OCI-LY7 (cell line): ENCODE data around the gene SPATA2L. TPM values are rescaled to one million over a fixed set of nuclear protein-coding genes. Genes with fewer than 3 reads are reported as not detected.
"Not testable (repeated sequence)": the region's sequence is repeated elsewhere in the genome, so short reads cannot be mapped to it uniquely, and the experiment has no call there.

Source experiments
- BruUV-seq: library from RNA; stranded (reverse); fragments of 400-500 nt; replicated peaks from 2 replicates; lab custom pipeline; 2021; lab: Mats Ljungman, UMichigan
- CTCF ChIA-PET: fragments of 300-600 bp; sonication (Branson Sonifier 250); formaldehyde crosslinking; loops from one replicate; lab custom pipeline; 2022; ENCODE audit warnings: antibody characterized with exemption; ENCODE audit not compliant: unreplicated experiment; lab: Charles Lee
- POLR2A ChIA-PET: fragments of 300-600 bp; sonication (Branson Sonifier 250); formaldehyde crosslinking; loops from one replicate; lab custom pipeline; 2022; ENCODE audit warnings: antibody characterized with exemption; lab: Charles Lee
- DNase-seq: peaks from one replicate; pipeline ENCODE4 v3.0.0-alpha.2; 2015; ENCODE audit warnings: low spot score
- H2AFZ ChIP-seq: fragments of 200-600 bp; sonication (generic), shearing (Covaris generic); 2 replicates; pipeline ENCODE4 v1.6.1; 2014; ENCODE audit warnings: mild to moderate bottlenecking, antibody characterized with exemption, low read length, moderate library complexity
- H3K27ac ChIP-seq: fragments of 200-600 bp; sonication (generic); 2 replicates; pipeline ENCODE4 v1.5.1; 2014; ENCODE audit warnings: mixed run types, low read depth, mild to moderate bottlenecking, moderate library complexity, low read length, inconsistent platforms; ENCODE audit not compliant: poor library complexity, severe bottlenecking
- H3K36me3 ChIP-seq: fragments of 200-600 bp; sonication (generic); 2 replicates; pipeline ENCODE4 v1.6.1; 2014; ENCODE audit warnings: mild to moderate bottlenecking, antibody characterized with exemption, low read length, moderate library complexity, mixed read lengths; ENCODE audit not compliant: insufficient read depth
- H3K4me1 ChIP-seq: fragments of 200-600 bp; sonication (generic); 2 replicates; pipeline ENCODE4 v1.5.1; 2014; ENCODE audit warnings: mild to moderate bottlenecking, low read length; ENCODE audit not compliant: insufficient read depth, poor library complexity, severe bottlenecking
- H3K4me2 ChIP-seq: fragments of 200-600 bp; sonication (generic); 2 replicates; pipeline ENCODE4 v1.6.1; 2014; ENCODE audit warnings: mild to moderate bottlenecking, low read length
- H3K4me3 ChIP-seq: fragments of 200-600 bp; sonication (generic); 2 replicates; pipeline ENCODE4 v1.5.1; 2014; ENCODE audit warnings: mild to moderate bottlenecking, low read depth, low read length; ENCODE audit not compliant: poor library complexity, severe bottlenecking
- H3K79me2 ChIP-seq: fragments of 200-600 bp; sonication (generic); 2 replicates; pipeline ENCODE4 v1.6.1; 2016; ENCODE audit warnings: low read depth, mild to moderate bottlenecking, low read length, moderate library complexity, mixed read lengths; ENCODE audit not compliant: insufficient read depth
- H3K9me2 ChIP-seq: fragments of 200-600 bp; sonication (generic); 2 replicates; pipeline ENCODE4 v1.6.1; 2016; ENCODE audit warnings: mild to moderate bottlenecking, low read length, mixed read lengths; ENCODE audit not compliant: insufficient read depth
- H3K9me3 ChIP-seq: fragments of 200-600 bp; sonication (generic); 2 replicates; pipeline ENCODE4 v1.6.1; 2014; ENCODE audit warnings: mild to moderate bottlenecking, mixed run types, low read length, mixed read lengths
- H4K20me1 ChIP-seq: fragments of 200-600 bp; sonication (generic); 2 replicates; pipeline ENCODE4 v1.6.1; 2014; ENCODE audit warnings: mild to moderate bottlenecking, antibody characterized with exemption, low read length, moderate library complexity, mixed read lengths; ENCODE audit not compliant: insufficient read depth
- CTCF ChIP-seq: fragments of 200-600 bp; sonication (generic); conservative IDR thresholded peaks from 2 replicates; pipeline ENCODE4 v1.5.1; 2014; ENCODE audit warnings: mild to moderate bottlenecking, antibody characterized with exemption, low read length, moderate library complexity, mixed read lengths
- EZH2phosphoT487 ChIP-seq: fragments of 200-600 bp; sonication (generic); IDR thresholded peaks from 2 replicates; pipeline ENCODE4 v1.6.1; 2018; ENCODE audit warnings: low read depth, borderline replicate concordance, mild to moderate bottlenecking, mixed run types, antibody characterized with exemption, low read length, moderate library complexity, mixed read lengths
- intact Hi-C: fragments of 100-400 bp; cut with micrococcal nuclease; formaldehyde crosslinking; loops from one replicate; pipeline ENCODE4 v1.10.0; 2022; ENCODE audit not compliant: unreplicated experiment
- total RNA-seq, 2 experiments: library from RNA; depleted of rRNA in 1 of 2; stranded (reverse); fragments of >200 nt in 1 of 2; shearing (Covaris generic) in 1 of 2; gene quantifications; 2 replicates each; pipeline ENCODE4 v1.2.3, GENCODE V29; 2014 to 2022

Gene SPATA2L
- total RNA-seq, 2 experiments from 2014 or later, result 7.2 to 13.1 TPM

DNA sequence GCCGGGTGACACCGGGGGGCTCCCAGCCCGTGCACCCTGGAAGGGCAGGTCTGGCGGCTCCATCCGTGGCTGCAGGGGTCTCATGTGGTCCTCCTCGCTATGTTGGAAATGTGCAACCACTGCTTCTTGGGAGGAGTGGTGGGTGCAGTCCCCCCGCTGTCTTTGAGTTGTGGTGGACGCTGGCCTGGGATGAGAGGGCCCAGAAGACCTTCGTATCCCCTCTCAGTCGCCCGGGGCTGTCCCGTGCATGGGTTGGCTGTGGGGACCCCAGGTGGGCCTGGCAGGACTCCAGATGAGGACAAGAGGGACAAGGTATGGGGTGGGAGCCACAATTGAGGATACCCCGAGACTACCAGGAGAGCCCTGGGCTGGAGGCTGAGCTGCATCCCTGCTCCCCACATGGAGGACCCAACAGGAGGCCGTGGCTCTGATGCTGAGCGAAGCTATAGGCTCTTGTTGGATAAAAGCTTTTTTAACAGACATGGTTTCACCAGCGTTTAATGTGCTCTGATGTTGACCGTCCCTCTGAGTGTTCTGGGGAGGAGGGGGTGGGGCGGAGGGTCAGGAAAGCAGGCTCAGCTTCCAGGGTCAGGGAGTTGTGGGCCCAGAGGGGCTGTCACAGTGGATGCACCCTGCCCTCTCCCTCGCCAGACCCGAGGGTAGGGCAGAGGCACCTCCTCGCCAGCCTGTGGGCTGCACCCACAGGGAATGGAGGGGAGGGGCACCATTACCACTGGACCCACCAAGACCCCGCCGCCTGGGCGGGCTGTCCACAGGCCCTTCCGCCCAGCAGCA lies 5.4 kb downstream of the SPATA2L start:
- Histone ChIP-seq H3K4me2 (peak overlapping the region; percentile 18; the same call in 1 of the 2 replicates), H3K79me2 (no peaks in the 10 kb centered on the region), H3K9me2 (no peaks in the 10 kb centered on the region), H4K20me1 (no peaks in the 10 kb centered on the region), H3K36me3 (peaks cover 61% of the 10 kb centered on the region), H3K4me3 (no peak overlapping the region), H3K4me1 (peaks cover 24% of the 10 kb centered on the region), H3K9me3 (no peaks in the 10 kb centered on the region), H3K27ac (no peak overlapping the region), H2AFZ (no peak overlapping the region)
- ChIA-PET CTCF (no interaction called here), POLR2A (no interaction called here)
- intact Hi-C loops, result no loop called here
- no peak for DNase-seq
- TF ChIP-seq CTCF (no peak), EZH2phosphoT487 (no peak)
- BruUV-seq, result TSS peak; percentile 75

- no peaks in the 10 kb centered on the region for H3K79me2 ChIP-seq
- peaks cover 68% of the 10 kb centered on the region for H3K36me3 ChIP-seq
- DNase-seq, result no peak
- ChIA-PET POLR2A (no interaction called here), CTCF (no interaction called here)
- H3K4me1 ChIP-seq, result peaks cover 16% of the 10 kb centered on the region
- no TSS peak for BruUV-seq
- no peak overlapping the region for H3K27ac ChIP-seq
- no peaks in the 10 kb centered on the region for H3K9me3 ChIP-seq
- H2AFZ ChIP-seq, result no peak overlapping the region
- intact Hi-C loops, result no loop called here
- no peaks in the 10 kb centered on the region for H4K20me1 ChIP-seq
- H3K4me3 ChIP-seq, result no peak overlapping the region
- H3K9me2 ChIP-seq, result no peaks in the 10 kb centered on the region
- H3K4me2 ChIP-seq, result no peak overlapping the region
- TF ChIP-seq EZH2phosphoT487, result no peak
- TF ChIP-seq CTCF, result no peak
Measured at GRCh38 chr16:89695086-89695874, 6.2 kb downstream of the SPATA2L start.

DNA sequence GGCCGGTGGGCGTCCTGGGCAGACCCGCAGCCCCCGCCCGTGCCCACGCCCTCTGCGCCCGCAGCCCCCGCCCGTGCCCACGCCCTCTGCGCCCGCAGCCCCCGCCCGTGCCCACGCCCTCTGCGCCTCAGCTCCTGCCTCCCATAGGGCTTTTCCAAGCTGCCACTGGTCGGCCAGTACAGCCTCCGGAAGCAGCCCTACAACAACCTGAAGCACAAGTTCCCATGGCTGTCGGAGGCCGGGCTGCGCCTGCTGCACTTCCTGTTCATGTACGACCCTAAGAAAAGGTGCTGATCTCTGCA lies 6.8 kb downstream of the SPATA2L start:
- POLR2A ChIA-PET, BruUV-seq, intact Hi-C loops: not testable (repeated sequence)

More for the DNA sequence above, 6.8 kb downstream of the SPATA2L start:
- H4K20me1 ChIP-seq, H3K9me3 ChIP-seq, H3K79me2 ChIP-seq, H3K27ac ChIP-seq, H2AFZ ChIP-seq, H3K4me3 ChIP-seq, H3K4me2 ChIP-seq, CTCF ChIA-PET, H3K9me2 ChIP-seq, DNase-seq: not testable (repeated sequence)
- Histone ChIP-seq H3K4me1 (peaks cover 11% of the 10 kb centered on the region), H3K36me3 (peaks cover 73% of the 10 kb centered on the region)
